NCI-H187 treated with DMSO at 0.1 percent for 48 hours (cell line): ENCODE data around the gene STARD7.
"Not testable (repeated sequence)": the region's sequence is repeated elsewhere in the genome, so short reads cannot be mapped to it uniquely, and the experiment has no call there.

Experiments used
- DNase-seq: peaks from one replicate; lab custom pipeline; 2025; lab: John Stamatoyannopoulos, UW

The STARD7 gene

GRCh38 chr2:96208143-96209010 is at the start of gene STARD7:
STARD7 (minus strand) TSS chr2:96208827; CDS start chr2:96208434, 393 bp downstream.
- DNase-seq, result peak; percentile 67

GRCh38 chr2:96257744-96258143 is 49.1 kb upstream of the STARD7 start:
- not testable (repeated sequence) for DNase-seq

- DNase-seq, result no peak
Observed at GRCh38 chr2:96256611-96257113, 48.0 kb upstream of the STARD7 start.

- no peak for DNase-seq
Observed at GRCh38 chr2:96254571-96254970, 45.9 kb upstream of the STARD7 start.

- DNase-seq, result no peak
Observed at GRCh38 chr2:96253006-96253405, 44.4 kb upstream of the STARD7 start.

GRCh38 chr2:96252526-96252925 is 43.9 kb upstream of the STARD7 start:
- no peak for DNase-seq

- DNase-seq, result no peak
Observed at GRCh38 chr2:96251721-96252292, 43.2 kb upstream of the STARD7 start.

GRCh38 chr2:96250188-96250587 is 41.6 kb upstream of the STARD7 start:
- DNase-seq, result no peak

- DNase-seq, result no peak
Observed at GRCh38 chr2:96249654-96250053, 41.0 kb upstream of the STARD7 start.

- no peak for DNase-seq
Observed at GRCh38 chr2:96248624-96249023, 40.0 kb upstream of the STARD7 start.

GRCh38 chr2:96247896-96248295 is 39.3 kb upstream of the STARD7 start:
- no peak for DNase-seq

- DNase-seq, result no peak
Observed at GRCh38 chr2:96247009-96247408, 38.4 kb upstream of the STARD7 start.

GRCh38 chr2:96245609-96246390 is 37.2 kb upstream of the STARD7 start:
- no peak for DNase-seq

GRCh38 chr2:96243843-96244242 is 35.2 kb upstream of the STARD7 start:
- DNase-seq, result no peak

GRCh38 chr2:96241900-96242611 is 33.4 kb upstream of the STARD7 start:
- no peak for DNase-seq

GRCh38 chr2:96241227-96241626 is 32.6 kb upstream of the STARD7 start:
- no peak for DNase-seq

GRCh38 chr2:96240341-96241038 is 31.9 kb upstream of the STARD7 start:
- no peak for DNase-seq

GRCh38 chr2:96239745-96240264 is 31.2 kb upstream of the STARD7 start:
- DNase-seq, result no peak

GRCh38 chr2:96239091-96239490 is 30.5 kb upstream of the STARD7 start:
- no peak for DNase-seq

GRCh38 chr2:96238266-96238665 is 29.6 kb upstream of the STARD7 start:
- DNase-seq, result no peak

GRCh38 chr2:96236882-96237281 is 28.3 kb upstream of the STARD7 start:
- DNase-seq, result no peak
